A549 (cell line): ENCODE measurements around the gene DAB2IP. TPM values are rescaled to one million over a fixed set of nuclear protein-coding genes. Genes with fewer than 3 reads are reported as not detected.
A peak's percentile ranks its signal among the peaks of the same experiment; 100 is the strongest.

Experiments used
- ATAC-seq, 2 experiments: fragments of 200-7000 bp in 1 of 2; fragments of >200 bp in 1 of 2; cut with Nextera tagmentation in 1 of 2; cut with Tn5 transposase in 1 of 2; 3 replicates each; pipeline versions ENCODE4 v1.8.0 to v1.9.1; 2018 to 2020; ENCODE audit warnings: mild to moderate bottlenecking in 1 of 2, moderate library complexity in 1 of 2
- CTCF ChIA-PET: fragments of 300-600 bp; sonication (Branson Sonifier 250); formaldehyde crosslinking; extraction: SDS; loops from one replicate; lab custom pipeline; 2021; ENCODE audit warnings: antibody characterized with exemption, inconsistent platforms; lab: Yijun Ruan, JAX
- POLR2A ChIA-PET: fragments of 350-600 bp; formaldehyde crosslinking; extraction: SDS; loops from one replicate; lab custom pipeline; 2021; ENCODE audit warnings: antibody characterized with exemption, inconsistent platforms; lab: Yijun Ruan, JAX
- DNase-seq, 2 experiments: peaks; one replicate each; pipeline versions ENCODE4 v3.0.0 to v3.0.0-alpha.2; 2011 to 2016; ENCODE audit warnings: low read depth in 1 of 2, low spot score in 1 of 2
- FAIRE-seq: peaks from 2 replicates; lab custom pipeline; 2011; peaks lifted over from hg19 to GRCh38; lab: Jason Lieb, UNC
- H3K27ac ChIP-seq, 2 experiments: fragments of >200 bp; sonication (Bioruptor Twin); formaldehyde crosslinking; 3 replicates each; pipeline ENCODE4 v1.5.1; 2016 to 2017
- H3K4me1 ChIP-seq: fragments of >200 bp; sonication (Bioruptor Twin); formaldehyde crosslinking; 3 replicates; pipeline ENCODE4 v1.6.1; 2016
- H3K4me2 ChIP-seq: fragments of >200 bp; sonication (Bioruptor Twin); formaldehyde crosslinking; 3 replicates; pipeline ENCODE4 v1.6.1; 2016
- H3K4me3 ChIP-seq: fragments of >200 bp; sonication (Bioruptor Twin); formaldehyde crosslinking; 3 replicates; pipeline ENCODE4 v1.5.1; 2016
- H3K9me3 ChIP-seq: fragments of >200 bp; sonication (Bioruptor Twin); formaldehyde crosslinking; 3 replicates; pipeline ENCODE4 v1.6.1; 2016
- BHLHE40 ChIP-seq: IDR thresholded peaks from 2 replicates; pipeline ENCODE4 v1.6.1; 2012; ENCODE audit warnings: low read depth, low read length, inconsistent platforms
- EP300 ChIP-seq, 2 experiments: fragments of >200 bp; sonication (Bioruptor Twin); formaldehyde crosslinking; IDR thresholded peaks; 2 replicates in 1 of 2; 3 replicates in 1 of 2; pipeline ENCODE4 v1.6.1; 2016 to 2017
- ESRRA ChIP-seq: fragments of 150-350 bp; IDR thresholded peaks from 2 replicates; pipeline ENCODE4 v1.6.1; 2014; ENCODE audit warnings: mild to moderate bottlenecking, low read length, borderline replicate concordance
- FOSL2 ChIP-seq, 2 experiments: fragments of 450-650 bp in 1 of 2; fragments of >200 bp in 1 of 2; sonication (Bioruptor Twin) in 1 of 2; formaldehyde crosslinking; IDR thresholded peaks; 2 replicates each; pipeline versions ENCODE4 v1.5.0 to v1.6.1; 2016 to 2020; ENCODE audit warnings: mild to moderate bottlenecking in 1 of 2, moderate library complexity in 1 of 2
- FOXS1 ChIP-seq: fragments of 250-450 bp; sonication (Bioruptor Pico); IDR thresholded peaks from 2 replicates; pipeline ENCODE4 v1.5.0; 2020; ENCODE audit warnings: mild to moderate bottlenecking, moderate library complexity
- HEYL ChIP-seq: fragments of 250-450 bp; sonication (Bioruptor Pico); IDR thresholded peaks from 2 replicates; pipeline ENCODE4 v1.8.0; 2021; ENCODE audit warnings: mild to moderate bottlenecking, moderate library complexity
- HOXA7 ChIP-seq: fragments of 250-450 bp; sonication (Bioruptor Pico); IDR thresholded peaks from 2 replicates; pipeline ENCODE4 v1.5.0; 2020; ENCODE audit warnings: mild to moderate bottlenecking, moderate library complexity
- HOXB13 ChIP-seq: fragments of 250-450 bp; sonication (Bioruptor Pico); IDR thresholded peaks from 2 replicates; pipeline ENCODE4 v1.5.0; 2020; ENCODE audit warnings: low read depth, mild to moderate bottlenecking, moderate library complexity
- JUN ChIP-seq, 2 experiments: fragments of >200 bp; sonication (Bioruptor Twin); formaldehyde crosslinking; IDR thresholded peaks; 2 replicates in 1 of 2; 3 replicates in 1 of 2; pipeline ENCODE4 v1.6.1; 2016 to 2017
- JUNB ChIP-seq: fragments of >200 bp; sonication (Bioruptor Twin); formaldehyde crosslinking; IDR thresholded peaks from 2 replicates; pipeline ENCODE4 v1.6.1; 2016
- MAFK ChIP-seq: fragments of 450-650 bp; IDR thresholded peaks from 2 replicates; pipeline ENCODE4 v1.6.1; 2014; ENCODE audit not compliant: partially characterized antibody
- MYC ChIP-seq: IDR thresholded peaks from 2 replicates; pipeline ENCODE4 v1.6.1; 2012; ENCODE audit warnings: mild to moderate bottlenecking, inconsistent platforms, low read length, improper control_type of control experiment, borderline replicate concordance
- NFE2L2 ChIP-seq: fragments of 150-350 bp; conservative IDR thresholded peaks from 2 replicates; pipeline ENCODE4 v1.6.1; 2014; ENCODE audit warnings: low read length
- PHF8 ChIP-seq: fragments of 200-600 bp; sonication (generic); IDR thresholded peaks from 2 replicates; pipeline ENCODE4 v1.6.1; 2016; ENCODE audit warnings: low read depth, mild to moderate bottlenecking, antibody characterized with exemption, moderate library complexity, borderline replicate concordance
- POLR2AphosphoS2 ChIP-seq: conservative IDR thresholded peaks from 2 replicates; pipeline ENCODE4 v1.6.1; 2012; ENCODE audit warnings: low read length, improper control_type of control experiment, inconsistent platforms
- RCOR1 ChIP-seq: fragments of 150-350 bp; IDR thresholded peaks from 2 replicates; pipeline ENCODE4 v1.6.1; 2014; ENCODE audit warnings: antibody characterized with exemption, low read length, low read depth
- RFX5 ChIP-seq: fragments of 450-650 bp; IDR thresholded peaks from 2 replicates; pipeline ENCODE4 v1.7.1; 2014; ENCODE audit warnings: antibody characterized with exemption, mild to moderate bottlenecking, moderate library complexity
- RNF2 ChIP-seq: fragments of 200-600 bp; sonication (generic); IDR thresholded peaks from 2 replicates; pipeline ENCODE4 v1.6.1; 2016; ENCODE audit warnings: low read depth, mild to moderate bottlenecking, antibody characterized with exemption, moderate library complexity, borderline replicate concordance
- SREBF2 ChIP-seq: fragments of 450-650 bp; IDR thresholded peaks from 2 replicates; pipeline ENCODE4 v1.6.1; 2014; ENCODE audit warnings: mild to moderate bottlenecking, moderate library complexity
- ZC3H11A ChIP-seq: fragments of 450-650 bp; IDR thresholded peaks from 2 replicates; pipeline ENCODE4 v1.6.1; 2014; ENCODE audit warnings: antibody characterized with exemption, mild to moderate bottlenecking
- ZNF302 ChIP-seq: fragments of 250-450 bp; sonication (Bioruptor Pico); IDR thresholded peaks from 2 replicates; pipeline ENCODE4 v1.9.0; 2021; ENCODE audit warnings: inconsistent platforms, mild to moderate bottlenecking, moderate library complexity
- ZSCAN20 ChIP-seq: fragments of 250-450 bp; sonication (Bioruptor Pico); IDR thresholded peaks from 2 replicates; pipeline ENCODE4 v1.8.0; 2022; ENCODE audit warnings: mild to moderate bottlenecking, moderate library complexity
- WGBS: methylation state at CpG from one replicate; pipeline ENCODE4 v1.1.6; 2017; ENCODE audit errors: missing lambda C conversion rate; 5-methylcytosine and 5-hydroxymethylcytosine counted together
- polyA plus RNA-seq, 4 experiments: library from polyadenylated mRNA; depleted of rRNA in 3 of 4; stranded (reverse); fragments of >200 nt; fragmentation: RNase III in 1 of 4; extraction: RNeasy Plus Mini Kit Qiagen cat#74134 plus additional on column Dnase treatment in 1 of 4; gene quantifications; 2 replicates in 3 of 4; 3 replicates in 1 of 4; pipeline ENCODE4 v1.2.3, GENCODE V29; 2011 to 2017
- TF ChIP-seq, protein P1 (sequence below): fragments of 250-450 bp; sonication (Bioruptor Pico); IDR thresholded peaks from 2 replicates; pipeline ENCODE4 v1.5.0; 2020; ENCODE audit warnings: low read depth, mild to moderate bottlenecking, moderate library complexity
- TF ChIP-seq, protein P2 (sequence below): fragments of 150-350 bp; IDR thresholded peaks from 2 replicates; pipeline ENCODE4 v1.6.1; 2014; ENCODE audit warnings: low read depth, mild to moderate bottlenecking, low read length
- TF ChIP-seq, protein P3 (sequence below): fragments of >200 bp; sonication (Bioruptor Twin); formaldehyde crosslinking; IDR thresholded peaks from 2 replicates; pipeline ENCODE4 v1.6.1; 2016

DAB2IP gene
- polyA plus RNA-seq, 2 of the 4 experiments (the other 2 are of a cell fraction), result 9.7 to 13.9 TPM

DNA sequence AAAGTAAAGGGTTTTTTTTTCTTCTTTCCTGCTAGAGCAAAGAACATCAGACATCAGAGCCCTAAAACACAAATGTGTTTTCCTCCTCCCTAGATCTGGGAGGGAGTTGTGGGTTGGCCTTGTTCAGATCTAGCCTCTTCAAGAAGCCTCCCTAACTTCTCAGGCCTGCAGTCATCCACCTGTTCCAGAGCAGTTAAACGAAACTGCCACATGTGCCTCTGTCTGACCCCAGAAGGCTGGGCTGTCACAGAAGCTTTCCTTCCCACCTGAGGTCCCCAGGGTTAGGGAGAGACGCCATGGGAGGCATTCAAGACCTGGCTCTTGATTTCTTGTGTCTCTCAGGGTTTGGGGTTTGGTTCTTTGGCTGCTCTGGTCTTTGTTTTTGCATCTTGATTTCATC is 87.0 kb downstream of the DAB2IP start:
- FAIRE-seq (no peak), DNase-seq (no peak), ATAC-seq (no peak)
- H3K4me1 ChIP-seq, result peaks cover 46% of the 10 kb centered on the region
- ChIA-PET POLR2A (interaction anchor here (0.8 kb wide), 1 partner anchor 29 kb away, joined by 3 read pairs; no protein-coding TSS in a partner anchor), CTCF (interaction anchor here (0.6 to 1.7 kb wide), 4 partner anchors 51 to 219 kb away, joined by 3 to 10 read pairs (median 3); no protein-coding TSS in a partner anchor)
- 0 out of 3 replicates have a peak overlapping the region, but pooled peaks have one; percentile 4 for H3K4me2 ChIP-seq
- no peak overlapping the region for H3K4me3 ChIP-seq
- H3K27ac ChIP-seq, result no peak overlapping the region
- WGBS, result 61% methylated on average over 2 of the region's 2 CpGs
- no peaks in the 10 kb centered on the region for H3K9me3 ChIP-seq
- no peak for TF ChIP-seq RCOR1
- TF ChIP-seq BHLHE40, result no peak
- TF ChIP-seq HOXB13, result no peak
- no peak for TF ChIP-seq HOXA7 (CRISPR knock-in tag)

DNA sequence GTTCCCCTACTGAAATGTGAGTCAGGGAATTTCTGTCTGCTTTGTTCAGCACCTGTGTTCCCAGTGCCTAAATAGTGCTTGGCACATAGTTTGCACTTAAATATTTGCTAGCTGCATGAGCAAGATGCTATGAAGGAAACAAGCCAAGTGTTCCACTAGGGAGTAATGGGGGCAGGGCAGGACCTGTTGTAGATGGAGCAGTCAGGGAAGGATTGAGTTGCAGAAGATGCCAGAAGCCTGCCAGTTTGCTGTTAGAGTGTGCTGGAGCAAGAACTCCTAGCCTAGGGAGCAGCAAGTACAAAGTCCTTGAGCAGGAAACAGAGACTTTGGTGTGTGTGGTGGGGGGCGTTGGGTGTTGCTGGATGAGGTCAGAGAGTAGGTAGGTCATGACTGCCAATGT is 87.5 kb downstream of the DAB2IP start:
- no peak for FAIRE-seq
- H3K9me3 ChIP-seq, result no peaks in the 10 kb centered on the region
- 0 out of 3 replicates have a peak overlapping the region, but pooled peaks have one; percentile 4 for H3K4me2 ChIP-seq
- H3K4me1 ChIP-seq, result peaks cover 50% of the 10 kb centered on the region
- TF ChIP-seq FOSL2 (IDR thresholded peaks at IDR 0.05), result no peak
- no peak for TF ChIP-seq FOSL2 (CRISPR knock-in tag; IDR thresholded peaks at IDR 0.05)
- no peak for TF ChIP-seq ESRRA
- TF ChIP-seq ZNF302 (CRISPR knock-in tag), result no peak
- no peak for TF ChIP-seq POLR2AphosphoS2
- TF ChIP-seq, protein P1, sequence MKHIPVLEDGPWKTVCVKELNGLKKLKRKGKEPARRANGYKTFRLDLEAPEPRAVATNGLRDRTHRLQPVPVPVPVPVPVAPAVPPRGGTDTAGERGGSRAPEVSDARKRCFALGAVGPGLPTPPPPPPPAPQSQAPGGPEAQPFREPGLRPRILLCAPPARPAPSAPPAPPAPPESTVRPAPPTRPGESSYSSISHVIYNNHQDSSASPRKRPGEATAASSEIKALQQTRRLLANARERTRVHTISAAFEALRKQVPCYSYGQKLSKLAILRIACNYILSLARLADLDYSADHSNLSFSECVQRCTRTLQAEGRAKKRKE, result no peak
- no peak for TF ChIP-seq JUNB
- no peak for TF ChIP-seq ZSCAN20 (CRISPR knock-in tag)
- TF ChIP-seq FOXS1 (CRISPR knock-in tag), result no peak
- no peak for TF ChIP-seq SREBF2
- no peak for TF ChIP-seq NFE2L2
- no peak for TF ChIP-seq MAFK
- TF ChIP-seq HEYL (CRISPR knock-in tag), result no peak
- TF ChIP-seq RFX5, result no peak
- TF ChIP-seq ZC3H11A, result no peak
- TF ChIP-seq JUN (IDR thresholded peaks at IDR 0.05), result no peak
- no peak for TF ChIP-seq EP300 (IDR thresholded peaks at IDR 0.05)
- TF ChIP-seq, protein P2, sequence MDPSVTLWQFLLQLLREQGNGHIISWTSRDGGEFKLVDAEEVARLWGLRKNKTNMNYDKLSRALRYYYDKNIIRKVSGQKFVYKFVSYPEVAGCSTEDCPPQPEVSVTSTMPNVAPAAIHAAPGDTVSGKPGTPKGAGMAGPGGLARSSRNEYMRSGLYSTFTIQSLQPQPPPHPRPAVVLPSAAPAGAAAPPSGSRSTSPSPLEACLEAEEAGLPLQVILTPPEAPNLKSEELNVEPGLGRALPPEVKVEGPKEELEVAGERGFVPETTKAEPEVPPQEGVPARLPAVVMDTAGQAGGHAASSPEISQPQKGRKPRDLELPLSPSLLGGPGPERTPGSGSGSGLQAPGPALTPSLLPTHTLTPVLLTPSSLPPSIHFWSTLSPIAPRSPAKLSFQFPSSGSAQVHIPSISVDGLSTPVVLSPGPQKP, result no peak
- TF ChIP-seq, protein P3, sequence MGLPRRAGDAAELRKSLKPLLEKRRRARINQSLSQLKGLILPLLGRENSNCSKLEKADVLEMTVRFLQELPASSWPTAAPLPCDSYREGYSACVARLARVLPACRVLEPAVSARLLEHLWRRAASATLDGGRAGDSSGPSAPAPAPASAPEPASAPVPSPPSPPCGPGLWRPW, result no peak
- TF ChIP-seq MYC, result no peak
- ATAC-seq, result no peak
- CTCF ChIA-PET, result interaction anchor here (0.7 to 1.7 kb wide), 3 partner anchors 43 to 121 kb away, joined by 3 to 10 read pairs (median 6); no protein-coding TSS in a partner anchor
- no peak for DNase-seq
- POLR2A ChIA-PET, result interaction anchor here (0.8 kb wide), 1 partner anchor 30 kb away, joined by 3 read pairs; no protein-coding TSS in a partner anchor
- WGBS, result 61% methylated on average over 1 of the region's 1 CpG
- H3K4me3 ChIP-seq, result no peak overlapping the region
- H3K27ac ChIP-seq, result 0 out of 6 replicates have a peak overlapping the region, but pooled peaks of 1 of the 2 experiments have one; percentile 12

DNA sequence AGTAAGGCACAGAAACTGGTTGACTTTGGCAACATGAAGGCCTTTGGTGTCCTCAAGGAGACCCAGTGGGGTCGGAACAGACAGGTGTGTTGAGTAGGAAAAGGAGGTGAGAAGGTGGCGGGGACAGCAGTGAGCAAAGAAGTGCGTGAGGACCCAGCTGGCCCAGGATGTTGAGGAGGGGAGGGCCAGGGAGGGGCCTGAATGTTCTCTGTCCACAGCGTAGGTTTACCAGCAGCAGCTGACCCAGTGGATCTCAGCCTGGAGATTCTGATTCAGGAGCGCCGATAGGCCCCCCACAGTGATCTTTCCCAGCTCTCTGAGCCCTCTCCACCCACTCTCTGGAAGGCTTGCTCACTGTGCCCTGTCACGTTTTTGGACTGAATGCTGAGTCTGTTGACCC is 88.5 kb downstream of the DAB2IP start:
- 89% methylated on average over 7 of the region's 7 CpGs for WGBS
- H3K4me3 ChIP-seq, result no peak overlapping the region
- no peak overlapping the region for H3K4me2 ChIP-seq
- ChIA-PET CTCF (interaction anchor here (0.8 to 2.0 kb wide), 4 partner anchors 13 to 53 kb away, joined by 3 to 6 read pairs (median 4); no protein-coding TSS in a partner anchor), POLR2A (no interaction called here)
- no peak for FAIRE-seq
- no peak for DNase-seq
- H3K9me3 ChIP-seq, result no peaks in the 10 kb centered on the region
- TF ChIP-seq, protein P1, result no peak
- TF ChIP-seq MYC (no peak), RNF2 (no peak), FOXS1 (CRISPR knock-in tag) (no peak), PHF8 (no peak)
- H3K4me1 ChIP-seq, result peaks cover 52% of the 10 kb centered on the region
- H3K27ac ChIP-seq, result no peak overlapping the region
- no peak for ATAC-seq
